ENCODE data around the gene E2F8.
A peak's percentile ranks its signal among the peaks of the same experiment; 100 is the strongest.

The E2F8 gene

GRCh38 chr11:19241260-19242178, 774 bp upstream of the E2F8 start (continued):
- TF ChIP-seq ZNF398 (tag by site-specific recombination; IDR thresholded peaks at IDR 0.05) = peak; percentile 32; the same call in 1 of the 2 replicates
- peak; percentile 23; the same call in 1 of the 2 replicates for TF ChIP-seq ZBTB20 (tag by site-specific recombination; IDR thresholded peaks at IDR 0.05)
- TF ChIP-seq ZNF121 (tag by site-specific recombination; IDR thresholded peaks at IDR 0.05) = 0 out of 2 replicates have a peak, but pooled peaks have one; percentile 19

GRCh38 chr11:19239039-19239438, 1.7 kb downstream of the E2F8 start:
- CTCF ChIA-PET = interaction anchor here (1.1 to 1.2 kb wide), 2 partner anchors 162 to 168 kb away, joined by 3 to 5 read pairs; no protein-coding TSS in a partner anchor
- no peaks in the 10 kb centered on the region for H3K9me3 ChIP-seq (ENCODE audit: control insufficient read depth, insufficient read depth, low read depth, low read length)
- POLR2A ChIA-PET = no interaction called here
- H3K4me3 ChIP-seq (ENCODE audit: low read depth, low read length) = peak overlapping the region; percentile 23
- peaks cover 0 to 36% of the 10 kb centered on the region in 2 experiments; a peak in 2 of 3 replicates for H3K36me3 ChIP-seq (ENCODE audit: control insufficient read depth in 2 of 2, insufficient read depth in 1 of 2, low read length in 2 of 2)
- no peak overlapping the region for H3K27ac ChIP-seq (ENCODE audit: extremely low read depth, low read depth, low read length)
- H3K4me1 ChIP-seq (ENCODE audit: control insufficient read depth, insufficient read depth, low read length) = no peaks in the 10 kb centered on the region; the same call in 1 of the 2 replicates
- TF ChIP-seq ZBTB17 (tag by site-specific recombination; IDR thresholded peaks at IDR 0.05) = 0 out of 2 replicates have a peak, but pooled peaks have one; percentile 20
- TF ChIP-seq GFI1B (tag by site-specific recombination; IDR thresholded peaks at IDR 0.05) = no peak
- TF ChIP-seq ZNF449 (tag by site-specific recombination; IDR thresholded peaks at IDR 0.05) = no peak
- peak; percentile 51 for TF ChIP-seq ZSCAN4 (tag by site-specific recombination; IDR thresholded peaks at IDR 0.05)

GRCh38 chr11:19237813-19238212, 2.9 kb downstream of the E2F8 start:
- no peak overlapping the region for H3K4me3 ChIP-seq (ENCODE audit: low read depth, low read length)
- H3K9me3 ChIP-seq (ENCODE audit: control insufficient read depth, insufficient read depth, low read depth, low read length) = no peaks in the 10 kb centered on the region
- H3K36me3 ChIP-seq (ENCODE audit: control insufficient read depth in 2 of 2, insufficient read depth in 1 of 2, low read length in 2 of 2) = peaks cover 3 to 40% of the 10 kb centered on the region in 2 experiments; a peak in 2 of 3 replicates
- CTCF ChIA-PET = interaction anchor here (0.7 kb wide), 1 partner anchor 162 kb away, joined by 4 read pairs; no protein-coding TSS in a partner anchor
- no peak overlapping the region for H3K27ac ChIP-seq (ENCODE audit: extremely low read depth, low read depth, low read length)
- H3K4me1 ChIP-seq (ENCODE audit: control insufficient read depth, insufficient read depth, low read length) = no peaks in the 10 kb centered on the region; the same call in 1 of the 2 replicates
- TF ChIP-seq PRDM4 (tag by site-specific recombination; IDR thresholded peaks at IDR 0.05) (no peak), ZNF155 (tag by site-specific recombination; IDR thresholded peaks at IDR 0.05) (no peak), ZBTB8A (tag by site-specific recombination; IDR thresholded peaks at IDR 0.05) (no peak), ZSCAN18 (tag by site-specific recombination; IDR thresholded peaks at IDR 0.05) (no peak), ZNF544 (tag by site-specific recombination; IDR thresholded peaks at IDR 0.05) (no peak), BCL6B (tag by site-specific recombination; IDR thresholded peaks at IDR 0.05) (no peak), ZIC2 (tag by site-specific recombination; IDR thresholded peaks at IDR 0.05) (no peak), ZNF785 (tag by site-specific recombination; IDR thresholded peaks at IDR 0.05) (no peak), PATZ1 (tag by site-specific recombination; IDR thresholded peaks at IDR 0.05) (no peak), ZNF404 (tag by site-specific recombination; IDR thresholded peaks at IDR 0.05) (no peak)
- POLR2A ChIA-PET = no interaction called here
